ENCODE data around the gene MPPED1. TPM values are rescaled to one million over a fixed set of nuclear protein-coding genes. Genes with fewer than 3 reads are reported as not detected.

Gene MPPED1
- total RNA-seq, 1 donor from 2014 or later: 0.18 TPM

- no peak overlapping the region for H3K4me3 Mint-ChIP-seq (ENCODE audit: unreplicated experiment)
- no peak for DNase-seq (ENCODE audit: low spot score)
- TF ChIP-seq CTCF (IDR thresholded peaks at IDR 0.05; ENCODE audit: unreplicated experiment): no peak
- peaks cover 9% of the 10 kb centered on the region for H3K27me3 Mint-ChIP-seq (ENCODE audit: unreplicated experiment)
- no peaks in the 10 kb centered on the region for H3K36me3 Mint-ChIP-seq (ENCODE audit: low read depth, unreplicated experiment)
- no peak overlapping the region for H3K27ac Mint-ChIP-seq (ENCODE audit: unreplicated experiment)
- H3K9me3 Mint-ChIP-seq (ENCODE audit: unreplicated experiment): no peaks in the 10 kb centered on the region
- H3K4me1 Mint-ChIP-seq (ENCODE audit: unreplicated experiment): no peaks in the 10 kb centered on the region
Observed at GRCh38 chr22:43544289-43544673, 132.5 kb downstream of the MPPED1 start.

GRCh38 chr22:43546186-43546585 lies 134.4 kb downstream of the MPPED1 start:
- Mint-ChIP-seq H3K27ac (ENCODE audit: unreplicated experiment) (no peak overlapping the region), H3K4me1 (ENCODE audit: unreplicated experiment) (no peaks in the 10 kb centered on the region), H3K27me3 (ENCODE audit: unreplicated experiment) (peaks cover 9% of the 10 kb centered on the region), H3K9me3 (ENCODE audit: unreplicated experiment) (no peaks in the 10 kb centered on the region), H3K4me3 (ENCODE audit: unreplicated experiment) (no peak overlapping the region), H3K36me3 (ENCODE audit: low read depth, unreplicated experiment) (no peaks in the 10 kb centered on the region)
- TF ChIP-seq CTCF (IDR thresholded peaks at IDR 0.05; ENCODE audit: unreplicated experiment): no peak
- DNase-seq (ENCODE audit: low spot score): no peak

- Mint-ChIP-seq H3K4me1 (ENCODE audit: unreplicated experiment) (no peaks in the 10 kb centered on the region), H3K9me3 (ENCODE audit: unreplicated experiment) (no peaks in the 10 kb centered on the region), H3K27ac (ENCODE audit: unreplicated experiment) (no peak overlapping the region), H3K4me3 (ENCODE audit: unreplicated experiment) (no peak overlapping the region), H3K27me3 (ENCODE audit: unreplicated experiment) (peaks cover 4% of the 10 kb centered on the region), H3K36me3 (ENCODE audit: low read depth, unreplicated experiment) (peaks cover 11% of the 10 kb centered on the region)
- no peak for TF ChIP-seq CTCF (IDR thresholded peaks at IDR 0.05; ENCODE audit: unreplicated experiment)
- DNase-seq (ENCODE audit: low spot score): no peak
Observed at GRCh38 chr22:43550024-43550620, 138.3 kb downstream of the MPPED1 start.

- peaks cover 4% of the 10 kb centered on the region for H3K27me3 Mint-ChIP-seq (ENCODE audit: unreplicated experiment)
- peaks cover 11% of the 10 kb centered on the region for H3K36me3 Mint-ChIP-seq (ENCODE audit: low read depth, unreplicated experiment)
- no peaks in the 10 kb centered on the region for H3K4me1 Mint-ChIP-seq (ENCODE audit: unreplicated experiment)
- H3K4me3 Mint-ChIP-seq (ENCODE audit: unreplicated experiment): no peak overlapping the region
- DNase-seq (ENCODE audit: low spot score): no peak
- H3K27ac Mint-ChIP-seq (ENCODE audit: unreplicated experiment): no peak overlapping the region
- H3K9me3 Mint-ChIP-seq (ENCODE audit: unreplicated experiment): no peaks in the 10 kb centered on the region
- TF ChIP-seq CTCF (IDR thresholded peaks at IDR 0.05; ENCODE audit: unreplicated experiment): no peak
Observed at GRCh38 chr22:43550672-43551071, 138.9 kb downstream of the MPPED1 start.

GRCh38 chr22:43553451-43554258 lies 141.8 kb downstream of the MPPED1 start:
- no peaks in the 10 kb centered on the region for H3K9me3 Mint-ChIP-seq (ENCODE audit: unreplicated experiment)
- H3K36me3 Mint-ChIP-seq (ENCODE audit: low read depth, unreplicated experiment): peaks cover 11% of the 10 kb centered on the region
- TF ChIP-seq CTCF (IDR thresholded peaks at IDR 0.05; ENCODE audit: unreplicated experiment): no peak
- no peak overlapping the region for H3K4me3 Mint-ChIP-seq (ENCODE audit: unreplicated experiment)
- no peak overlapping the region for H3K27ac Mint-ChIP-seq (ENCODE audit: unreplicated experiment)
- no peak for DNase-seq (ENCODE audit: low spot score)
- H3K4me1 Mint-ChIP-seq (ENCODE audit: unreplicated experiment): no peaks in the 10 kb centered on the region
- H3K27me3 Mint-ChIP-seq (ENCODE audit: unreplicated experiment): peaks cover 4% of the 10 kb centered on the region

Measured in endothelial cell (in vitro differentiated cells).